NB4 (cell line): ENCODE data around the gene MSANTD7.

Source experiments
- POLR2A ChIP-seq: IDR thresholded peaks from 2 replicates; pipeline ENCODE4 v1.6.1; 2011; ENCODE audit warnings: mild to moderate bottlenecking; ENCODE audit not compliant: insufficient read length; ENCODE audit errors: extremely low read depth
- TF ChIP-seq, protein P1 (sequence below): IDR thresholded peaks from one replicate; pipeline ENCODE4 v1.5.1; 2012; ENCODE audit warnings: low read depth, low read length
- TF ChIP-seq, protein P2 (sequence below): IDR thresholded peaks from 2 replicates; pipeline ENCODE4 v1.6.1; 2011; ENCODE audit warnings: low read depth, low read length

DNA sequence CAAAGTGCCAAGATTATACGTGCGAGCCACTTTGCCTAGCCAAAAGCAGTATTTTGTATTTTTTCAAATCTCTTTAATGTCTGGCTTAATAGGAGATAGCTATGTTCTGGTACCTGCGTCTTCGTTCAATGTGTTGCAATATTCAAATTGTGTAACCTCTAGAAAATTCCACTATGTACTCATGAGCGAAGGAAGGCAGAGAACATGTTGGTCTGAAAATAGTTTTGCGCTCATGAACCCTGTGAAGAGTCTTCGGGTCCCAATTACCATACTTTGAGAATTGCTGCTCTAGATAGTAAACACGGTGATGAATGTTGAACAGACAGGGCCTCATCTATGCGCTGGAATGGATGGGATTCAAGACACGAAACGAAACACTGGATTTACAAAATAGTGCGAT is 37.8 kb downstream of the MSANTD7 start:
- TF ChIP-seq, protein P1, sequence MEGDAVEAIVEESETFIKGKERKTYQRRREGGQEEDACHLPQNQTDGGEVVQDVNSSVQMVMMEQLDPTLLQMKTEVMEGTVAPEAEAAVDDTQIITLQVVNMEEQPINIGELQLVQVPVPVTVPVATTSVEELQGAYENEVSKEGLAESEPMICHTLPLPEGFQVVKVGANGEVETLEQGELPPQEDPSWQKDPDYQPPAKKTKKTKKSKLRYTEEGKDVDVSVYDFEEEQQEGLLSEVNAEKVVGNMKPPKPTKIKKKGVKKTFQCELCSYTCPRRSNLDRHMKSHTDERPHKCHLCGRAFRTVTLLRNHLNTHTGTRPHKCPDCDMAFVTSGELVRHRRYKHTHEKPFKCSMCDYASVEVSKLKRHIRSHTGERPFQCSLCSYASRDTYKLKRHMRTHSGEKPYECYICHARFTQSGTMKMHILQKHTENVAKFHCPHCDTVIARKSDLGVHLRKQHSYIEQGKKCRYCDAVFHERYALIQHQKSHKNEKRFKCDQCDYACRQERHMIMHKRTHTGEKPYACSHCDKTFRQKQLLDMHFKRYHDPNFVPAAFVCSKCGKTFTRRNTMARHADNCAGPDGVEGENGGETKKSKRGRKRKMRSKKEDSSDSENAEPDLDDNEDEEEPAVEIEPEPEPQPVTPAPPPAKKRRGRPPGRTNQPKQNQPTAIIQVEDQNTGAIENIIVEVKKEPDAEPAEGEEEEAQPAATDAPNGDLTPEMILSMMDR, result no peak
- TF ChIP-seq POLR2A, result no peak
- TF ChIP-seq, protein P2, sequence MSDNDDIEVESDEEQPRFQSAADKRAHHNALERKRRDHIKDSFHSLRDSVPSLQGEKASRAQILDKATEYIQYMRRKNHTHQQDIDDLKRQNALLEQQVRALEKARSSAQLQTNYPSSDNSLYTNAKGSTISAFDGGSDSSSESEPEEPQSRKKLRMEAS, result no peak
